A673 (cell line): Measurements from ENCODE around the gene AQP3.

Experiments
- EZH2 ChIP-seq: fragments of 200-600 bp; sonication (generic); IDR thresholded peaks from 2 replicates; pipeline ENCODE4 v1.6.1; 2017; ENCODE audit warnings: borderline replicate concordance, low read depth, mild to moderate bottlenecking, mixed read lengths, antibody characterized with exemption, low read length; ENCODE audit not compliant: poor library complexity, severe bottlenecking
- TF ChIP-seq, protein P1 (sequence below): fragments of 300-800, 200-600 bp; sonication (generic); conservative IDR thresholded peaks from 2 replicates; pipeline ENCODE4 v1.5.1; 2017; ENCODE audit warnings: low read depth, mild to moderate bottlenecking, antibody characterized with exemption, low read length, moderate library complexity, mixed read lengths

DNA sequence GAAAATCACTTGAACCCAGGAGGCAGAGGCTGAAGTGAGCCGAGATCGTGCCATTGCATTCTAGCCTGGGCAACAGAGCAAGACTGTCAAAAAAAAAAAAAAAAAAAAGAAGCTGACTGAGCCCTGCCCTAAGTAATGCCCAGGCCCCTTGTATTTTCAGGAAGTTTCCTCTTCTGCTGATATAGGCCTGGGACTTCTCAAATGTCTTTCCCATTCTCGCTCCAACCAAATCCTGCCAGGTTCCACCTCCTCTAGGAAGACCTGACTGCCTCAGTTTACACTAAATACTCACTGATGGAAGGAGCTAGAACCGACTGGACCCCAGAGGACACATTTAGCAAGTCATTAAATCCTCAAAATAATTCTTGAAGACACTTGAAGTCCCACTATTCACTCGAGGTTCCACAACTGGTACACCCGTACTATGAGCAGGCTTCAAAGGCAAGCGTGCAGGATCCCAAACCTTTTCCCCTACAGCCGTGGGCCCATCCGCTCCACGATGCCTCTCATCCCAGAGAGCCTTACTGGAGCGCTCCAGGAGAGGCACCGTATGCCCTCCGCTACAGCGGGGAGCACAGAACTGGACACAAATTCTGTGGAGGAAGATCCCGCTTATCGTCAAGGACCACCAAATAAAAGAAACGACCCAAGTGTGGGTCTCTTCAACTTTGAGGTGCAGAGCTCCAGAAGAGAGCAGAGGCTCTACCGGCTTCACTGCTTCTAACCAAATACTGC lies 25.7 kb upstream of the AQP3 start:
- TF ChIP-seq, protein P1, sequence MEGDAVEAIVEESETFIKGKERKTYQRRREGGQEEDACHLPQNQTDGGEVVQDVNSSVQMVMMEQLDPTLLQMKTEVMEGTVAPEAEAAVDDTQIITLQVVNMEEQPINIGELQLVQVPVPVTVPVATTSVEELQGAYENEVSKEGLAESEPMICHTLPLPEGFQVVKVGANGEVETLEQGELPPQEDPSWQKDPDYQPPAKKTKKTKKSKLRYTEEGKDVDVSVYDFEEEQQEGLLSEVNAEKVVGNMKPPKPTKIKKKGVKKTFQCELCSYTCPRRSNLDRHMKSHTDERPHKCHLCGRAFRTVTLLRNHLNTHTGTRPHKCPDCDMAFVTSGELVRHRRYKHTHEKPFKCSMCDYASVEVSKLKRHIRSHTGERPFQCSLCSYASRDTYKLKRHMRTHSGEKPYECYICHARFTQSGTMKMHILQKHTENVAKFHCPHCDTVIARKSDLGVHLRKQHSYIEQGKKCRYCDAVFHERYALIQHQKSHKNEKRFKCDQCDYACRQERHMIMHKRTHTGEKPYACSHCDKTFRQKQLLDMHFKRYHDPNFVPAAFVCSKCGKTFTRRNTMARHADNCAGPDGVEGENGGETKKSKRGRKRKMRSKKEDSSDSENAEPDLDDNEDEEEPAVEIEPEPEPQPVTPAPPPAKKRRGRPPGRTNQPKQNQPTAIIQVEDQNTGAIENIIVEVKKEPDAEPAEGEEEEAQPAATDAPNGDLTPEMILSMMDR = no peak
- no peak for TF ChIP-seq EZH2
